Heart left ventricle (tissue), 16 donors: Measurements from ENCODE around the gene PLAC8. TPM values are rescaled to one million over a fixed set of nuclear protein-coding genes. Genes with fewer than 3 reads are reported as not detected.
"Not testable (repeated sequence)": the region's sequence is repeated elsewhere in the genome, so short reads cannot be mapped to it uniquely, and the experiment has no call there.

ENCODE experiments used
- ATAC-seq, 4 donors: fragments of 200-7000 bp; cut with Tn5 transposase; one replicate each; pipeline ENCODE4 v1.9.1; 2020 to 2022; ENCODE audit warnings: moderate library complexity in 4 of 4, mild to moderate bottlenecking in 3 of 4, moderate number of reproducible peaks in 1 of 4
- DNase-seq, 5 donors: peaks; one replicate each; pipeline ENCODE4 v3.0.0-alpha.2; 2020
- H3K27ac ChIP-seq, 12 donors: fragments of 200-600 bp; sonication (generic) in 4 of 12; one replicate each; pipeline versions ENCODE4 v1.5.0 to v1.8.0; 2016 to 2022; ENCODE audit warnings: mild to moderate bottlenecking in 2 of 12
- H3K27me3 ChIP-seq, 9 donors: fragments of 200-600 bp; sonication (generic) in 2 of 9; one replicate each; pipeline versions ENCODE4 v1.5.1 to v1.8.0; 2016 to 2022; ENCODE audit warnings: mild to moderate bottlenecking in 3 of 9
- H3K36me3 ChIP-seq, 9 donors: fragments of 200-600 bp; sonication (generic) in 2 of 9; one replicate each; pipeline versions ENCODE4 v1.5.0 to v1.8.0; 2018 to 2022; ENCODE audit warnings: mild to moderate bottlenecking in 2 of 9
- H3K4me1 ChIP-seq, 12 donors: fragments of 200-600 bp; sonication (generic) in 4 of 12; one replicate each; pipeline versions ENCODE4 v1.5.0 to v1.8.0; 2016 to 2022; ENCODE audit warnings: mild to moderate bottlenecking in 3 of 12
- H3K4me3 ChIP-seq, 12 donors: fragments of 200-600 bp; sonication (generic) in 4 of 12; one replicate each; pipeline versions ENCODE4 v1.5.0 to v1.8.0; 2017 to 2022; ENCODE audit warnings: mild to moderate bottlenecking in 9 of 12, moderate library complexity in 4 of 12
- H3K9me3 ChIP-seq, 12 donors: fragments of 200-600 bp; sonication (generic) in 4 of 12; one replicate each; pipeline versions ENCODE4 v1.5.0 to v1.8.0; 2016 to 2022; ENCODE audit warnings: mild to moderate bottlenecking in 1 of 12
- POLR2A ChIP-seq, 2 donors: fragments of 450-650 bp; IDR thresholded peaks; one replicate each; pipeline ENCODE4 v1.6.1; 2017; ENCODE audit warnings: antibody characterized with exemption in 2 of 2, mild to moderate bottlenecking in 2 of 2, moderate library complexity in 2 of 2
- WGBS, 4 donors: extraction: QIAGEN DNeasy Blood & Tissue Kit in 2 of 4; methylation state at CpG; one replicate each; pipeline versions ENCODE4 v1.1.5 to v1.1.7; 2013 to 2018; 5-methylcytosine and 5-hydroxymethylcytosine counted together
- intact Hi-C, 10 donors: fragments of 100-400 bp; cut with DNase I; formaldehyde crosslinking; loops; one replicate each; pipeline versions ENCODE4 v1.11.1 to v1.14.2; 2022
- polyA plus RNA-seq, 2 donors: library from polyadenylated mRNA; stranded (reverse); fragments of 200-250 nt; gene quantifications; one replicate each; pipeline ENCODE4 v1.2.3, GENCODE V29; 2013
- total RNA-seq, 9 donors: library from RNA; depleted of rRNA in 2 of 9; stranded (reverse); fragments of >200 nt in 2 of 9; fragmentation: NEBNext Ultra II Directional in 3 of 9; extraction: Animal tissue kit (Norgen Biotek cat#: 25700) in 3 of 9; gene quantifications; one replicate each; pipeline versions ENCODE4 v1.1.0 to v1.2.4, GENCODE V29; 2016 to 2023
- TF ChIP-seq, protein P1 (sequence below), 12 donors: fragments of 200-600 bp; sonication (generic) in 4 of 12; IDR thresholded peaks; one replicate each; pipeline versions ENCODE4 v1.5.0 to v1.8.0; 2018 to 2022; ENCODE audit warnings: antibody characterized with exemption in 12 of 12, mild to moderate bottlenecking in 5 of 12
- donor health status: ischemic (EF 13 %, LVEDD 7.1; RV severe dilation, severe dysfunction).
- donor health status: healthy with polysubstance abuse.
- donor health status: DM: no; HTN: yes; CAD: no.
- donor health status: DM: no; HTN: no; CAD: no.
- donor health status: ischemic (EF 25% LVEDD 6.9; RV normal size, moderate dysfunction).
- donor health status: ischemic (EF 25% LVEDD 5.7; RV mildly dilated, moderate dysfunction).
- donor health status: healthy.
- donor health status: DM: yes; HTN: yes; CAD: no.
- donor health status: ischemic (EF 35%, LVEDD 5.7; RV mildly dilated, moderate dysfunction).
- donor health status: nonischemic (EF 11% LVEDD 7.7; RV severe dilation, severe dysfunction).
- donor health status: DM: yes; HTN: yes; CAD: no.
- donor health status: PGD.
- donor health status: ischemic (EF 29% LVEDD 5.4; RV normal size, mild dysfunction).
- donor health status: nonischemic (EF 23%, LVEDD 6.1; RV moderate dilation, normal function).

PLAC8 gene
- total and polyA plus RNA-seq, 11 donors = 0.31 to 11.3 (median 0.79) TPM; not detected in 2

DNA sequence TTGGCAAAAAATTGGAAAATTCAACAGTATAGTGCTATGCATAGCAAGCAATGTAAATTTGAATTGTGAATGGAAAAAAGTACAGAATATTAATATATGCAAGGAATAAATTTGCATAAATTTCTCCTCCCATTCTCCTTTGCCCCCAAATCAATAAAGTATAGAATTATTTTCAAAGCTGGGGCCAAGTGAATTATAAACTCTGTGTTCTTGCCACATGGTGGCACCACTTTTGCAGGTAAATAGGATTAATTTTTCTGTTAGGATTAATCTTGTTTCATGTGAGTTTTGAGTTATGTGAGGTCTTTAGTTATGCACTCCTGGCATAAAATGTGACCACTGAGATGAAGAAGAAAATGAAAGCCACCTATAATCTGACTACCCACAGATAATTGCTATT lies 59.6 kb downstream of the PLAC8 start:
- Histone ChIP-seq H3K27me3 (no peaks in the 10 kb centered on the region), H3K9me3 (no peaks in the 10 kb centered on the region), H3K27ac (no peak overlapping the region), H3K4me3 (no peak overlapping the region), H3K36me3 (peaks cover 0 to 96% (median 84%) of the 10 kb centered on the region in 9 donors), H3K4me1 (no peaks in the 10 kb centered on the region)
- ATAC-seq (no peak), DNase-seq (no peak)
- intact Hi-C loops = no loop called here
- no peak for TF ChIP-seq POLR2A (IDR thresholded peaks at IDR 0.05)
- TF ChIP-seq, protein P1, sequence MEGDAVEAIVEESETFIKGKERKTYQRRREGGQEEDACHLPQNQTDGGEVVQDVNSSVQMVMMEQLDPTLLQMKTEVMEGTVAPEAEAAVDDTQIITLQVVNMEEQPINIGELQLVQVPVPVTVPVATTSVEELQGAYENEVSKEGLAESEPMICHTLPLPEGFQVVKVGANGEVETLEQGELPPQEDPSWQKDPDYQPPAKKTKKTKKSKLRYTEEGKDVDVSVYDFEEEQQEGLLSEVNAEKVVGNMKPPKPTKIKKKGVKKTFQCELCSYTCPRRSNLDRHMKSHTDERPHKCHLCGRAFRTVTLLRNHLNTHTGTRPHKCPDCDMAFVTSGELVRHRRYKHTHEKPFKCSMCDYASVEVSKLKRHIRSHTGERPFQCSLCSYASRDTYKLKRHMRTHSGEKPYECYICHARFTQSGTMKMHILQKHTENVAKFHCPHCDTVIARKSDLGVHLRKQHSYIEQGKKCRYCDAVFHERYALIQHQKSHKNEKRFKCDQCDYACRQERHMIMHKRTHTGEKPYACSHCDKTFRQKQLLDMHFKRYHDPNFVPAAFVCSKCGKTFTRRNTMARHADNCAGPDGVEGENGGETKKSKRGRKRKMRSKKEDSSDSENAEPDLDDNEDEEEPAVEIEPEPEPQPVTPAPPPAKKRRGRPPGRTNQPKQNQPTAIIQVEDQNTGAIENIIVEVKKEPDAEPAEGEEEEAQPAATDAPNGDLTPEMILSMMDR (IDR thresholded peaks at IDR 0.05) = peak in 3 of 12 donors; percentile 13 to 26 (median 24)

GRCh38 chr4:83048781-83049180 lies 65.7 kb downstream of the PLAC8 start:
- H3K4me1 ChIP-seq, H3K4me3 ChIP-seq, H3K27ac ChIP-seq, DNase-seq, H3K27me3 ChIP-seq, H3K9me3 ChIP-seq, intact Hi-C loops, ATAC-seq: not testable (repeated sequence)
- WGBS, 4 donors = 92 to 95% (median 93%) methylated on average over 8 of the region's 8 CpGs
- H3K36me3 ChIP-seq = peaks cover 0 to 64% (median 52%) of the 10 kb centered on the region in 9 donors

DNA sequence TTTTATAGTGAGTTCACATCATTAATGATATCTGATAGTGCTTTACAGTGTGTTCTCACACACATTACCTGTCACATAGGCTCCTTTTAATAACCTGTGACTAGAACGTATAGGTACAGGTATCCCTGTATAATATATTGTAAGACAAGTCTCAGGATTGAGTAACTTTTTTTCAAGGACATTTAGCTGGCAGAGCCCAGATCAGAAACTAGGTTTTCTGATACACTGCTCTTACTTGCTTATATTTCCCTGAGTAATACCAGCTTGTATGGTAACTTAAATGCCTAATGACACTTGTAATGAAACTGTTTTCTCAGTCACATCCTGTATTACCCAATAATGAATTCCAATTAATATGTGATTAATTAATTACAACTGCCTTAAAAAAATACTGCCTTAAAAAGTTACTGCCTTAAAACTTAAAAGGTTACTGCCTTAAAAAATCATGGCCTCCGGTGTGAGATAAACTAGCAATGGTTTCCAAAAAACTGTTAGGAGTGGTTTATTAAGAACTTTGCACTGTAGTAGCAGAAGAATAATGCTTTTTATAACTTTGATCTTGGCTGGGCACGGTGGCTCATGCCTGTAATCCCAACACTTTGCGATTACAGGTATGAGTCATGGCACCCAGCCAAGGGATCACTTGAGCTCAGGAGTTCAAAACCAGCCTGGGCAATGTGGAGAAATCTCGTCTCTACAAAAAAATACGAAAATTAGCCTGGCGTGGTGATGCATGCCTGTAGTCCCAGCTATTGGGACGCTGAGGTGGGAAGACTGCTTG lies 67.6 kb downstream of the PLAC8 start:
- WGBS, 4 donors = 81 to 91% (median 88%) methylated on average over 8 of the region's 8 CpGs

DNA sequence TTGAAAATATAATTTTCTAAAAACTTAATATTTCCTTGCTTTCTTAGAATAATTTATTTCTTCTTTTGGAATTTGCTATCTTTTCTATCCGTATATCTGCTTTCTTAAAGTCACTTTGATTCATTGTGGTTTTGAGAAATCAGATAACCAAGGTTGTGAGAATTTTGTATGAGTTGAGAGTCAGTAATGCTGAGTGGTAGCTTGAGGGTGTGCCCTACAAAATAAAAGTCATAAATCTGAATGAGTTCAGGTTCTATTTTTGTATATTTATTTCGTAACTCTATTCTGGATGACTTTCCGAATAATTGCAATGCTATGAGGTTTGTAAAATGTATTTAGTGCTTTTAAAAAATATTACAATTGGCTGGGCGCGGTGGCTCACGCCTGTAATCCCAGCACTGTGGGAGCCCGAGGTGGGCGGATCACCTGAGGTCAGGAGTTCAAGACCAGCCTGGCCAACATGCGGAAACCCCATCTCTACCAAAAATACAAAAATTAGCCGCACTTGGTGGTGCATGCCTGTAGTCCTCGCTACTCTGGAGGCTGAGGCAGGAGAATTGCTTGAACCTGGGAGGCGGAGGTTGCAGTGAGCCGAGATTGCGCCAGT lies 70.6 kb downstream of the PLAC8 start:
- Histone ChIP-seq H3K27ac (no peak overlapping the region), H3K4me3 (no peak overlapping the region), H3K9me3 (no peaks in the 10 kb centered on the region), H3K4me1 (peaks cover 0 to 11% (median 0%) of the 10 kb centered on the region in 12 donors), H3K36me3 (peaks cover 0 to 21% (median 8%) of the 10 kb centered on the region in 9 donors), H3K27me3 (no peaks in the 10 kb centered on the region)
- DNase-seq (no peak), ATAC-seq (peak in 2 of 4 donors; percentile 45 to 50)
- TF ChIP-seq POLR2A (IDR thresholded peaks at IDR 0.05) = no peak
- TF ChIP-seq, protein P1 (IDR thresholded peaks at IDR 0.05) = no peak
- intact Hi-C loops = no loop called here
- 90 to 93% (median 93%) methylated on average over 14 of the region's 14 CpGs for WGBS, 4 donors

More for the DNA sequence above, 67.6 kb downstream of the PLAC8 start:
- Histone ChIP-seq H3K9me3 (no peaks in the 10 kb centered on the region), H3K27me3 (no peaks in the 10 kb centered on the region), H3K4me3 (no peak overlapping the region), H3K27ac (no peak overlapping the region), H3K4me1 (peaks cover 0 to 6% (median 0%) of the 10 kb centered on the region in 12 donors), H3K36me3 (peaks cover 0 to 48% (median 33%) of the 10 kb centered on the region in 9 donors)
- intact Hi-C loops = no loop called here
- ATAC-seq (no peak), DNase-seq (no peak)
- TF ChIP-seq POLR2A (IDR thresholded peaks at IDR 0.05) = no peak

DNA sequence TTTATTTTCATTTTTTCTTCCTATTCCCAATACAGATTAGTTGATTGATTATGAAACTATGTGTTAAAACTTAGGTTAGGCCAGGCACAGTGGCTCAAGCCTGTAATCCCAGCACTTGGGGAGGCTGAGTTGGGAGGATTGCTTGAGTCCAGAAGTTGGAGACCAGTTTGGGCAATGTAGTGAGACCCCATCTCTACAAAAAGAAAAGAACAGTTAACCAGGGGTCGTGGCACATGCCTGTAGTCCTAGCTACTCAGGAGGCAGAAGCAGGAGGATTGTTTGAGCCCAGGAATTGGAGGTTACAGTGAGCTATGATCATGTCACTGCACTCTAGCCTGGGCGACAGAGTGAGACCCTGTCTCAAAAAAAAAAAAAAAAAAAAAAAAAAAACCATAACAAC lies 71.4 kb downstream of the PLAC8 start:
- H3K9me3 ChIP-seq, H3K4me3 ChIP-seq, intact Hi-C loops, DNase-seq, ATAC-seq, H3K27me3 ChIP-seq, H3K27ac ChIP-seq: not testable (repeated sequence)
- Histone ChIP-seq H3K4me1 (peaks cover 0 to 12% (median 0%) of the 10 kb centered on the region in 12 donors), H3K36me3 (peaks cover 0 to 19% (median 8%) of the 10 kb centered on the region in 9 donors)
- 92 to 100% (median 96%) methylated on average over 2 of the region's 2 CpGs for WGBS, 4 donors
